ENCODE data around the gene ZMIZ2.
"Not testable (repeated sequence)": the region's sequence is repeated elsewhere in the genome, so short reads cannot be mapped to it uniquely, and the experiment has no call there.

ZMIZ2 gene

DNA sequence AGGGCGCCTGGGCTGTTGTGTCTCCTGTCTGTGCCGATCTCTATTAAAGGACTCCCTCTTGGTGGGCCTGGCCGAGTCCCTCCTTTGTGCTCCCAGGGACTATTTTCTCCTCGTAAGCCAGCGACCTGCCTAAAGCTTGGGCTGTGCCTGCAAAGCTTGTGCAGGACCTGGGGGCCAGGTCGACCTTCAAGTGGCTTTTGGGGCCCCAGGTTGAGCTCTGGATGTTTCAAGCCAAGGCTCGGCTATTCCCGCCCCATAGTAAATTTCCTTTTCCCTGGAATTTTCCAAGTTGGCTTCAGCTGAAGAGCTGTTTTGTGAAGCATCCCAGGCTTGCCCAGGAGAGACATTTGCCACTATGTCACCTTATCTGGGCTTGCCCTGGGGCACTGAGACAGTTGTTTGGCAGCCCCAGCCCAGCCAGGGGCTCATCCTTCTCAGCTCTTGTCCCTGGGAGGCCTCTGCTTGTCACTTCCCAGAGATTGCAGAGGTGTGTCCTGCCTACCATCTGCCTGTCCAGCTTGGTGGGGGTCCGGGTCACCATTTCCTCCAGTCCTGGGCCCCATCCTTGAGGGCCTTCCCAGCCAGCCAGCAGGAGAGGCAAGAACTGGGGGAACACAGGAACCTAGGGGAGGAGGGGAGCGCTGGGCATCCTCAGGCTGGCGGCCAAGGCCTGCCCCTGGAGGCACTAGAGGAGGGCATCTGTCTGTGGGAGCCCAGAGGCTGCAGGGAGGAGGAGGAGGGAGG lies 20.2 kb downstream of the ZMIZ2 start:
- no peak overlapping the region for H3K4me3 ChIP-seq (ENCODE audit: low read depth, low read length)
- DNase-seq (ENCODE audit: low read depth) = no peak
- TF ChIP-seq, protein P1, sequence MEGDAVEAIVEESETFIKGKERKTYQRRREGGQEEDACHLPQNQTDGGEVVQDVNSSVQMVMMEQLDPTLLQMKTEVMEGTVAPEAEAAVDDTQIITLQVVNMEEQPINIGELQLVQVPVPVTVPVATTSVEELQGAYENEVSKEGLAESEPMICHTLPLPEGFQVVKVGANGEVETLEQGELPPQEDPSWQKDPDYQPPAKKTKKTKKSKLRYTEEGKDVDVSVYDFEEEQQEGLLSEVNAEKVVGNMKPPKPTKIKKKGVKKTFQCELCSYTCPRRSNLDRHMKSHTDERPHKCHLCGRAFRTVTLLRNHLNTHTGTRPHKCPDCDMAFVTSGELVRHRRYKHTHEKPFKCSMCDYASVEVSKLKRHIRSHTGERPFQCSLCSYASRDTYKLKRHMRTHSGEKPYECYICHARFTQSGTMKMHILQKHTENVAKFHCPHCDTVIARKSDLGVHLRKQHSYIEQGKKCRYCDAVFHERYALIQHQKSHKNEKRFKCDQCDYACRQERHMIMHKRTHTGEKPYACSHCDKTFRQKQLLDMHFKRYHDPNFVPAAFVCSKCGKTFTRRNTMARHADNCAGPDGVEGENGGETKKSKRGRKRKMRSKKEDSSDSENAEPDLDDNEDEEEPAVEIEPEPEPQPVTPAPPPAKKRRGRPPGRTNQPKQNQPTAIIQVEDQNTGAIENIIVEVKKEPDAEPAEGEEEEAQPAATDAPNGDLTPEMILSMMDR (IDR thresholded peaks at IDR 0.05; ENCODE audit: insufficient read depth, low read depth, low read length, missing control alignments) = no peak

DNA sequence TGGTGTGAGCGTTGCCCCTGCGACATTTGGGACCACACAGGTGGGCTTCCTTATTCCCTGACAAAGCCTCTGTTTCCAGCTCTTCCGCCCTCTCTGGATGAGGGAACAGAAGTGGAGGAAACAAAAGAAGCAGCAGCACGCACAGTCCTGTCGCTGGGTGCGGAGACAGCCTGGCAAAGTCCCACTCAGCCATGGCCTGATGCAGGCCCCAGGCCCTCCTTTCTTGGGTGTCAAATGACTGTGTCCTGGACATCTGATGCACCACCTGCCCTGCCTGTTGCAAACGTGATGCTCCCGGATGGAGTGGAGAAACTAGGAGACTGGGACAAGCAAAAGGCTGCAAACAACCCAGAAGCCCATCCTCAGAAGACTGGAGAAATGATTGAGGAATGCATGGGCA lies 20.7 kb downstream of the ZMIZ2 start:
- no peak for DNase-seq (ENCODE audit: low read depth)
- TF ChIP-seq, protein P1 (IDR thresholded peaks at IDR 0.05; ENCODE audit: insufficient read depth, low read depth, low read length, missing control alignments) = no peak
- H3K4me3 ChIP-seq (ENCODE audit: low read depth, low read length) = no peak overlapping the region

DNA sequence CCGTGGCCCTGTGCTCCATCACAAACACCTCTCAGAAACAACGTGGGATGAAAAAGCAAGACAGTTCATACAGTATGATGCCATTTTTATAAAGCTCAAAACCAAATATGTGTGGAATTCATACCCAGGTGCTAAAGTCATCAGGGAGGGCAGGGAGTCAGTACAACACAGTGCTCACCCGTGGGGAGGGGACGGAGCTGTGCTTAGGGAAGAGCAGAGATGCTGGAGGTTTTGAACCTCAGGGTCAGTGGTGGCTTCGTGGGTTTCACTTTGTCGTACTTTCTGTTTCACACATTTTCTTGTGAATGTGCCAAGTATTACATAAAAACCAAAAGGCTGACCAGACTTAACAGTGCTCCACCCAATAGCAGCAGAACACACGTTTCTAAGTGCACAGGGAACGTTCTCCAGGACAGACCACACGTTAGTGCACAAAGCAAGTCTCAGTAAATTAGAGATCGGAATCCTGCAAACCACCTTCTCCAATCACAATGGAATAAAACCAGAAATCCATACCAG lies 21.2 kb downstream of the ZMIZ2 start:
- H3K4me3 ChIP-seq (ENCODE audit: low read depth, low read length) = no peak overlapping the region
- DNase-seq (ENCODE audit: low read depth) = peak; percentile 87
- TF ChIP-seq, protein P1 (IDR thresholded peaks at IDR 0.05; ENCODE audit: insufficient read depth, low read depth, low read length, missing control alignments) = no peak

DNA sequence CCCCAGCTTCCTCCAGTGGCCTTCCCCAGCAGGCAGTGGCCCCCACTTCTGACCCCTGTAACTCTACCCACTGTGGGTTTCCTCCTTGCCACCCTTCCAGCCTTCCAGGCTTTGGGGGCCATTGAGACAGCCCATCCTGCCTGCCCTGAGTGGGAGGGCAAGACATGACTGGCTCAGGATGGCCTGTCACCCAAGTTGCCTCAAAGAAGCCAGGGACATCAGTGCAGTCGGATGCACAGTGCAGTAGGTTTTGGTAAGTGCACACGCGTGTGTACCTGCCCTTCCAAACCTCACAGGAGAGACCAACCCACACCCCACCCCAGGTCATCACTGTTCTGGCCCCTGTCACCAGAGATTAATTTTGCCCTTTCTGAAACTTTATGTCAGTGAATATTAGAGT lies 22.7 kb downstream of the ZMIZ2 start:
- TF ChIP-seq, protein P1 (IDR thresholded peaks at IDR 0.05; ENCODE audit: insufficient read depth, low read depth, low read length, missing control alignments) = no peak
- no peak for DNase-seq (ENCODE audit: low read depth)
- no peak overlapping the region for H3K4me3 ChIP-seq (ENCODE audit: low read depth, low read length)

DNA sequence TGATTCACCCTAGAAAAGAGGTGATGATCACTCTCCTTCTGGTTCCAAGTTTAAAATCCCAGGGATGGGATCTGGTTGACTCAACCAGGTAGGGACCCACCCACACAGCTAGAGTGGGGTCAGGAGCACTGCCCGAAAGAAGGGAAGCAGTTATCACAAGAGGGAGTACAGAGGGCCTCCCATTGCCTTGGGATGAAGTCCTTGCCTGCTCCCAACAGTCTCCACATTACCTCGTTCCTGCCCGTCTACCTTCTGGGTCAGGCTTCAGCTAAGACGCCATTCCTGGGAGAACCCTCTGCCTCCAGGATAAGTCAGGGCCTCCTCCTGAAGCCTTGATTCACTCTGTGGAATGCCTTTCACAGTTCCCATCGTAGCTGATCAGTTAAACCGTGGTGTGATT lies 23.8 kb downstream of the ZMIZ2 start:
- H3K4me3 ChIP-seq (ENCODE audit: low read depth, low read length) = no peak overlapping the region
- DNase-seq (ENCODE audit: low read depth) = no peak
- TF ChIP-seq, protein P1 (IDR thresholded peaks at IDR 0.05; ENCODE audit: insufficient read depth, low read depth, low read length, missing control alignments) = no peak

DNA sequence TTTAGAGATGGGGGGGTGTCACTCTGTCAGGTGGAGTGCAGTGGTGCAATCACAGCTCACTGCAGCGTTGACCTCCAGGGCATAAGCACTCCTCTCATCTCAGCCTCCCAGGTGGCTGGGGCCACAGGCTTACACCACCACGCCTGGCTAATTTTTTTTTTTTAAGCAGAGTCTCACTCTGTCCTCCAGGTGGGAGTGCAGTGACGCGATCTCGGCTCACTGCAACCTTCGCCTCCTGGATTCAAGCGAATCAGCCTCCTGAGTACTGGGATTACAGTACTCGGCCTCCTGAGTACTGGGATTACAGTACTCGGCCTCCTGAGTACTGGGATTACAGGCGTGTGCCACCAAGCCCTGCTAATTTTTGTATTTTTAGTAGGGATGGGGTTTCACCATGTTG lies 24.2 kb downstream of the ZMIZ2 start:
- no peak overlapping the region for H3K4me3 ChIP-seq (ENCODE audit: low read depth, low read length)
- TF ChIP-seq, protein P1 (IDR thresholded peaks at IDR 0.05; ENCODE audit: insufficient read depth, low read depth, low read length, missing control alignments) = no peak
- DNase-seq (ENCODE audit: low read depth) = peak; percentile 47

DNA sequence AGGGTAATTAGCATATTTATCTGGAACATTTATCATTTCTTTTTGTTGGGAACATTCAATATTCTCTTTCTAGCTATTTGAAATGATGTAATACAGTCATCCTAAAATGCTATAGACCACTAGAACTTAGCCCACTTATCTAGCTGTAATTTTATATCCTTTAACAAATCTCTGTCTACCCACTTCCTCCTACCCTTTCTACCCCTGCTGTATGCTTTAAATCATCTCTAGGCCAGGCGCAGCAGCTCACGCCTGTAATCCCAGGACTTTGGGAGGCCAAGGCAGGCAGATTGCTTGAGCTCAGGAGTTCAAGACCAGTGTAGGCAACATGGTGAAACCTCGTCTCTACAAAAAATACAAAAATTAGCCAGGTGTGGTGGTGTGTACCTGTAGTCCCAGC lies 25.8 kb downstream of the ZMIZ2 start:
- H3K4me3 ChIP-seq (ENCODE audit: low read depth, low read length); DNase-seq (ENCODE audit: low read depth): not testable (repeated sequence)
